Uterus (tissue), 2 donors: Measurements from ENCODE around the gene ZNF286A.
"Not testable (repeated sequence)": the region's sequence is repeated elsewhere in the genome, so short reads cannot be mapped to it uniquely, and the experiment has no call there.

ENCODE experiments used
- POLR2A ChIP-seq, 2 donors: fragments of 450-650 bp; IDR thresholded peaks; one replicate each; pipeline ENCODE4 v1.6.1; 2016; ENCODE audit warnings: antibody characterized with exemption in 2 of 2, mild to moderate bottlenecking in 1 of 2, moderate library complexity in 1 of 2
- TF ChIP-seq, protein P1 (sequence below), 4 experiments: fragments of 200-600 bp in 2 of 4; fragments of 450-650 bp in 2 of 4; sonication (generic) in 2 of 4; IDR thresholded peaks; one replicate each; pipeline ENCODE4 v1.5.1; 2016 to 2019; ENCODE audit warnings: antibody characterized with exemption in 4 of 4, mild to moderate bottlenecking in 2 of 4, moderate library complexity in 1 of 4

DNA sequence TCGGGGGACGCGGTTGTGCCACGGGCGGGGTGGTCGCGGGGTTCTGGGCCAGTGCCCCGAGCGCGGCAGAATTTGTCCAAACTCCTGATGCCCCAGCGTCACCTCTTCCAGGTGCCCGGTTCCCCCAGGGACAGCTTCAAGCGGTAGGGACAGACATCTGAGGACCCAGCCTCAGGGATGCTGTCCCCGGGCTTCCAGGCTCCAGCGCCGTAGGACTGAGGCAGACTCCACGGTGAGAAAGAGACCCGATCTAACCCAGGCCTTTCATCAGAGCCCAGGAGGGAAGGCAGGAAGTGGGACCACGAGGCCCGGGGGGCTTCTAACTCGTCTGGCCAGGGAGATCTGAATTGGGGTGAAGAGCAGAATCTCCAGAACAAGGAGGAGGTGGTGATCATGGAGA lies 385 bp downstream of the ZNF286A start:
- TF ChIP-seq, protein P1, sequence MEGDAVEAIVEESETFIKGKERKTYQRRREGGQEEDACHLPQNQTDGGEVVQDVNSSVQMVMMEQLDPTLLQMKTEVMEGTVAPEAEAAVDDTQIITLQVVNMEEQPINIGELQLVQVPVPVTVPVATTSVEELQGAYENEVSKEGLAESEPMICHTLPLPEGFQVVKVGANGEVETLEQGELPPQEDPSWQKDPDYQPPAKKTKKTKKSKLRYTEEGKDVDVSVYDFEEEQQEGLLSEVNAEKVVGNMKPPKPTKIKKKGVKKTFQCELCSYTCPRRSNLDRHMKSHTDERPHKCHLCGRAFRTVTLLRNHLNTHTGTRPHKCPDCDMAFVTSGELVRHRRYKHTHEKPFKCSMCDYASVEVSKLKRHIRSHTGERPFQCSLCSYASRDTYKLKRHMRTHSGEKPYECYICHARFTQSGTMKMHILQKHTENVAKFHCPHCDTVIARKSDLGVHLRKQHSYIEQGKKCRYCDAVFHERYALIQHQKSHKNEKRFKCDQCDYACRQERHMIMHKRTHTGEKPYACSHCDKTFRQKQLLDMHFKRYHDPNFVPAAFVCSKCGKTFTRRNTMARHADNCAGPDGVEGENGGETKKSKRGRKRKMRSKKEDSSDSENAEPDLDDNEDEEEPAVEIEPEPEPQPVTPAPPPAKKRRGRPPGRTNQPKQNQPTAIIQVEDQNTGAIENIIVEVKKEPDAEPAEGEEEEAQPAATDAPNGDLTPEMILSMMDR (IDR thresholded peaks at IDR 0.05): not testable (repeated sequence)
- not testable (repeated sequence) for TF ChIP-seq POLR2A (IDR thresholded peaks at IDR 0.05)
